Stimulated activated CD4-positive, alpha-beta T cell treated with anti-CD3 and anti-CD28 coated beads, Interleukin-15, amount 100 ng/mL, for 1 hour (primary cell): Measurements from ENCODE around the gene KIRREL3.

Experiments used
- DNase-seq, 2 donors: peaks; one replicate each; pipeline ENCODE4 v3.0.0-alpha.2; 2020; ENCODE audit warnings: low read depth in 1 of 2, low spot score in 1 of 2

KIRREL3 gene

GRCh38 chr11:126544108-126545056, 456.2 kb downstream of the KIRREL3 start:
- DNase-seq, result no peak

GRCh38 chr11:126543691-126544090, 456.9 kb downstream of the KIRREL3 start:
- no peak for DNase-seq

DNA sequence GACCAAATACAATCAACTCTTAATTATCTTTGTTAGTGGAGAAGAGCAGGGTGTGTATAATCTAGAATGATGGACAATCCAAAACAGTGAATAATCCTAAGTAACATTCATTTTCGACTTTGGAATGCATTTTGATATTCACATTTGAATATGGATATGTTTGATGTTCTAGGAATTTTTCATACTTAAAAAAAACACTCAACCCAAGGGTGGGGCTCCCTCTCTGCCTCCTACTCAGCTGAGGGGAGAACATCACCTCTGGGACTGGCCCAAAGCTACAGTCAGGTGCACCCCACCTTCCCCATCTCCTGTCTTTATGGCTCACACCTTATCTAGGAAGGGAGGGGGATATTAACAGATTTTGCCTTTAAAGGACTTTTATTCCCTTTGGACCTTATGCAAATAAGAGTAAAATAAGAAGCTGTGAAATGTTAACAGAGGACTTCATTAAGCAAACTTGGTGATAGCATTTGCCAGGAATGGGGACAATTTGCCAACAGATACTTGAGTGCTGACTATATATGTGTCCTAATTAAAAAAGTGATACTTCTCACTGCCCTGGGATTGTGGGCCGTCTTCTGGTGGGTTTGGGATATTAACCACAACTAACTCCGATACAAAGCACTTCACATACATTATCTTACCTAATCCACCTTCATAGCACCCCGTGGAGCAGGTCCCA, 458.1 kb downstream of the KIRREL3 start:
- no peak for DNase-seq

GRCh38 chr11:126538071-126538470, 462.5 kb downstream of the KIRREL3 start:
- DNase-seq, result no peak

GRCh38 chr11:126537492-126537891, 463.1 kb downstream of the KIRREL3 start:
- DNase-seq, result no peak

- DNase-seq, result no peak
Measured at GRCh38 chr11:126534141-126534805, 466.3 kb downstream of the KIRREL3 start.

DNA sequence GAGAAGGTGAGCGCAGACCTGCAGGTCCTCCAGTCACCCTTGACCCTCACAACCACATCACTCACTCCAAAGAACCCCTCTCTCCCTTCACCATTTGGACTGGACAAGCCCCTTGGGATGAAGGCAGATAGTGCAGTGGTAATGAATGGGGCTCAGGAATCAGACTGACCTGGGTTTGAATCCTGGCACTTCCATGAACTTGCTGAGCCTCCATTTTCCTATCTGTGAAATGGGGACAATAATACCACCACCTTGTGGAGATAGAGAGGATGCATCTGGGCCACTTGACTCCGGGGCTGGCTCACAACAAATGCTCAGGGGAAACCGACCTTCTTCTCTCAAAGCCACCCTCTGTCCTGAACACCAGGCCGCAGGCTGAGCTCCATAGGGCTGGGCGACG, 467.0 kb downstream of the KIRREL3 start:
- no peak for DNase-seq

- DNase-seq, result no peak
Measured at GRCh38 chr11:126530416-126530815, 470.2 kb downstream of the KIRREL3 start.

- DNase-seq, result no peak
Measured at GRCh38 chr11:126529037-126529436, 471.5 kb downstream of the KIRREL3 start.

GRCh38 chr11:126528075-126528474, 472.5 kb downstream of the KIRREL3 start:
- no peak for DNase-seq

DNA sequence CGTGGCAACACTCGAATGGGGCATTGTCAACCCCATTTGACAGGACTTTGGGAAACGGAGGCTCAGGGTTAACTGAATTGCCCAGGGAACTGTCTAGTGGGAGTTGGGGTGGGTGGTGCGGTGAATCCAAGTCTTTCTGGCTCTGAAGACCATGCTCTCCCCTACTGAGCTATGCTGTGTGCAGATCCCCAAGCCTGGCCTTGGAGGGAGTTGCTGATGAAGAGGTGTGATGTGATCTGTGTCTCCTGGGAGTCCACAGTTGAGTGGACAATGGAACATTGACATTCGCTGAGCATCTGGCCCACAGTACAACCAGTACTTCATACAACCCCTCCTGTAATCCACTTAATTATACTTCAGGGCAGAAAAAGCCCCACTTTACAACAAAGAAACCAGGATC, 472.9 kb downstream of the KIRREL3 start:
- DNase-seq, result no peak

- DNase-seq, result no peak
Measured at GRCh38 chr11:126526471-126526870, 474.1 kb downstream of the KIRREL3 start.

DNA sequence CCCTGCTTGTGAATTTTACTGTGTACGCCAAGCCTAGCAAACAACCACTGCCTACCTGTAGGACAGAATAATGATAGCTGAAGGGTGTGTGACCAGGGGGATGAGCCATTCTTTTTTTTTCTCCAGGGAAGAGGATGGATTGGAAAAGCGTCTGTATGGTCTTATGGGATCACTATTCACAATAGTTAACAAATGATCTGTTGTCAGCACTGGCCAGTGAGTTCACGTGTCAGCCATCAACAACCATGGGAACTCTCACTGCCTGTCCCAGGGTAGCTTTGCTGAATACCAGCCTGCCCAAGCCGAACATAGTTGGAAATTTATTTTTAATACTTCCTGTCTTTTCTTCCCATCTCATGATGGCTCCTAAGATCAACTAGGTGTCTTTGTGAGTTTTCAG, 474.9 kb downstream of the KIRREL3 start:
- no peak for DNase-seq

DNA sequence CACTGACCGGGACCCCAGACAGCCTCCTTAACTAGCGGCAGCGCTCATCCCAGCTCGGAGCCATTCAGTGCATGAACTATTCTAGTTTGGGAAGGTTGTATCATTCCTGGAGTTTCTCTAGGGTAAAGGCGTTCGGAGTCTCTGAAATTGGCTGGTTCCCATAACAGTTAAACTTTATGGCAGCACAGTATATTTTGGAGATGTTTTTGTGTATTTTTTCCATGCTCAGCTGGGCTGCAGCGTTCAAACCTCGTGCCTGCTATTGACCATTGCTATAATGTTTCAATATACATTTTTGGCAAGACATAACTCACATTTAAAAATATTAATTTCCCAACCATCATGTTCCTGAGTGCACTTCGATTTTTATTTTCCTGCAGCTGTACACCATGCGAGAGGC, 475.4 kb downstream of the KIRREL3 start:
- no peak for DNase-seq

- DNase-seq, result no peak
Measured at GRCh38 chr11:126523441-126524205, 476.9 kb downstream of the KIRREL3 start.

- no peak for DNase-seq
Measured at GRCh38 chr11:126522606-126523005, 478.0 kb downstream of the KIRREL3 start.

GRCh38 chr11:126522152-126522551, 478.4 kb downstream of the KIRREL3 start:
- DNase-seq, result no peak

DNA sequence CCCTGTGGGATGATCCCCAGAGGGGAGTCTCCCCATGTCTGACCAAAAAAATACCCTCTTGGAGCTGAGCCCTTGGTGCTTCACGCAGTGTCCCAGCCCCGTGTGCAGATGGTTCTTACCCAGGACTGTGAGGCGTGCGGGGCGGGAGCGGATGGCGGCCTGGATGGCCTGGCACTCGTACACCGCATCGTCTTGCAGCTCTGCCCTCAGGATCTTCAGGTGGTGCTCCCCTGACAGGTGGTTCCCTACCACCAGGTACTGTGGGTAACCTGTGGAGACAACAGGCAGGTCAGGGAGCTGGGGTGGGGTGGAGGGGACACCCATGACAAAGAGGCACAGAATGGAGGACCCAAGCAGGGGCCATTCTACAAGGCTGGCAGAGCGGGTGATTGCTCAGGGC, 479.4 kb downstream of the KIRREL3 start:
- no peak for DNase-seq

DNA sequence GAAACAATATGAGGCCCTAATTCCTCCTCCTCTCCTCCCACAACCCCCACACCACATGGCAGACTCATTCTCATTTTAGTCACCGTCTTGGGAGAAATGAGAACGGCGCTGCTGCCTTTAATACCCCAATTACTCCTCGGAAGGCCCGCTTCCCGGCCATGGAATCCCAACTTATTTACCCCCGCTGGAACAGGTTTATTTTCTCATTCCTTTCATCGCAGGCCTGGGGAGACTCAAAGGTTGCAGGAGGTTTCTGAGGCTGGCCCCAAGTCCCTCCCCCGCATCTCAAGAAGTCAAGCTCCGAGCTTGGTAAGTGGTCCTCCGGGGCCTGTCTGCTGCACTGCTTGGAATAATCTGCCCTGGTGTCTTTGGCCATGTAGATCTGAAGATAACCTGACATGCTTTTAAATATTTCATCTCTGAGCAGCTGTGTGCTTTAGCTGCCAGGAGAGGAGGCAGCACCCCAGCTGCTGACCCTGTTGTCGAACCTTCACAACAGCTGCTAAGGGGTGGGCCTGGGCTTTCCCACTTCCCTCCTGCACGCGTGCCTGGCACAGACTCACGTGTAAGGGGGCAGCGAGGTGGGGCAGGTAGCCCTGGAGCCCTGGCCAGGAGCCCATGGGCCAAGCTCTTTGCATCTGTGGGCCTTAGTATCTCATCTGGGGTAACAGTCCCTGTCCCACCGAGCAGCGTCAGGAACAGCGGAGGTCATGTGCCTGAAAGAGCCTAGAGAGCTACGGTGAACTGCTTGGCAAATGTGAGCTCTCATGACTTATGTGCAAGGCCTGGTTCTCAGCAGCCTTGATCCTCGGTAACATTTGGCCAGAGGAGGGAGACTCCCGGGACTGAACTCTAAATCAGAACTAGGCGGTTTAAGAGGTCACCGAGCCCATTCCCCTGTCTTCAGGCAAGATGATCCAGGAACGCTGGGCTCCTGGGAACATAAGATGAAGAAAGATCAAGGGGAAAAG, 480.5 kb downstream of the KIRREL3 start:
- no peak for DNase-seq
